GM18526 (cell line): ENCODE measurements around the gene RAB3GAP2.

Source experiments
- POLR2A ChIP-seq: IDR thresholded peaks from 3 replicates; pipeline ENCODE4 v1.6.1; 2011; ENCODE audit not compliant: insufficient read length; ENCODE audit errors: extremely low read depth

Gene RAB3GAP2

GRCh38 chr1:220250681-220251080 is 21.6 kb downstream of the RAB3GAP2 start:
- no peak for TF ChIP-seq POLR2A

DNA sequence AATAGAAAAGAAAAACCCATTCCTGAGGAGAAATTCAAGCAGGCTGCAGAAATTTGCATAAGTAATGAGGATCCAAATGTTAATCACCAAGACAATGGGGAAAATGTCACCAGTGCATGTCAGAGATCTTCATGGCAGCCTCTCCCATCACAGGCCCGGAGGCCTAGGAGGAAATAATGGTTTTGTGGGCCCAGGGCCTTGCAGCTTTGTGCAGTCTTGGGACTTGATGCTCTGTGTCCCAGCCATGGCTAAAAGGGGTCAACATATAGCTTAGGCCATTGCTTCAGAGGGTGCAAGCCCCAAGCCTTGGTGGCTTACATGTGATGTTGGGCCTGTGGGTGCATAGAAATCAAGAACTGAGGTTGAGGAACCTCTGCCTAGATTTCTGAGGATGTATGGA is 22.7 kb downstream of the RAB3GAP2 start:
- TF ChIP-seq POLR2A = no peak

DNA sequence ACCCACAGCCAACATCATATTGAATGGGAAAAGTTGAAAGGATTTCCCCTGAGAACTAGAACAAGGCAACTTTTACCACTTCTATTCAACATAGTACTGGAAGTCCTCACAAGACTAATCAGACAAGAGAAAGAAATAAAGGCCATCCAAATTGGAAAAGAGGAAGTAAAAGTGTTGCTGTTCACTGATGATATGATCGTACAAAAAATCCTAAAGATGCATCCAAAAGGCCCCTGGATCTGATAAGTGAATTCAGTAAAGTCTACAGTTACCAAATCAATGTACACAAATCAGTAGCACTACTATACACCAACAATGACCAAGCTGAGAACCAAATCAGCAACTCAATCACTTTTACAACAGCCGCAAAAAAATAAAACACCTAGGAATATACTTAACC is 28.3 kb downstream of the RAB3GAP2 start:
- TF ChIP-seq POLR2A = no peak

DNA sequence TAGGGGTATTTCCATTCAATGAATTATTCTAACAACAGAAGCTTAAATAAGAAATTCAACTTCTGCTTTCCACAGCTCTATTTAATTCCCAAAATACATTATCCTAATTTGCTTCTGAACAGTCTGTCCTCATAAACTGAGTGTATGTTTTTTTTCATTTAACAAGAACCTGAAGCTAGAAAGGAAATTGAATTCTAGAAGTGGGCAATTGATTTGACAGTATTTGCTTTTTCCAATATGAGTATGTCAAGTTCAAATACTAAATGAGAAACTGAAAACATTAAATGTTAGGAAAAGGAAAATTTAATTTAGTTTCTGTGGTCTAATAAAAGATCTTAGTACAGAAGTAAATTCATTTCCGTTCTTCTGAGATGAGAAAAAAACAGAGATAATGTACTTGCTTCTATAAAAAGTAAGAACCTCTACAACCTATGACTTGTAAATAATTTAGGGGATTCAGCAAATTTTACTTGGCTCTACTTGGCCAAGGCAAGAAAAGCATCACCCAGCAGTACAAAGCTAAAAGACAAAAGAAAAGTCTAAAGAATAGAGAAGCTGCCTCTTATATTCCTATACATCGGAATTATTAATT is 31.1 kb downstream of the RAB3GAP2 start:
- TF ChIP-seq POLR2A = no peak

GRCh38 chr1:220239966-220240365 is 32.3 kb downstream of the RAB3GAP2 start:
- TF ChIP-seq POLR2A = no peak

- TF ChIP-seq POLR2A = no peak
These were observed 33.0 kb downstream of the RAB3GAP2 start for GRCh38 chr1:220239213-220239612.

GRCh38 chr1:220235462-220235861 is 36.8 kb downstream of the RAB3GAP2 start:
- no peak for TF ChIP-seq POLR2A

GRCh38 chr1:220233927-220234326 is 38.3 kb downstream of the RAB3GAP2 start:
- TF ChIP-seq POLR2A = no peak

GRCh38 chr1:220229771-220230170 is 42.5 kb downstream of the RAB3GAP2 start:
- no peak for TF ChIP-seq POLR2A

- no peak for TF ChIP-seq POLR2A
These were observed 44.9 kb downstream of the RAB3GAP2 start for GRCh38 chr1:220227393-220227792.

DNA sequence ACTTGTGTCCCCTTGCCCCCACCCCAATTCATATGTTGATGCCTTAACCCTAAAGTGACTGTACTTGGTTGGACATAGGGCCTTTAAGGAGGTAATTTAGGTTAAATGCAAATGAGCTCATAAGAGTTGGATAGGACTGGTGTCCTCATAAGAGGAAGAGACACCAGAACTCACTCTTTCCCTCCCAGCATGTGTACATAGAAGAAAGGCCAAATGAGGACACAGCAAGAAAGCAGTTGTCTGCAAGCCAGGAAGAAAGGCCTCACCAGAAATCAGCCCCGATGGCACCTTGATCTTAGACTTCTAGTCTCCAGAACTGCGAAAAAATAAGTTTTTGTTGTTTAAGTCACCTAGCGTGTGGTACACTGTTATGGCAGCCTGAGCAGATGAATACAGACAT is 45.5 kb downstream of the RAB3GAP2 start:
- TF ChIP-seq POLR2A = no peak

DNA sequence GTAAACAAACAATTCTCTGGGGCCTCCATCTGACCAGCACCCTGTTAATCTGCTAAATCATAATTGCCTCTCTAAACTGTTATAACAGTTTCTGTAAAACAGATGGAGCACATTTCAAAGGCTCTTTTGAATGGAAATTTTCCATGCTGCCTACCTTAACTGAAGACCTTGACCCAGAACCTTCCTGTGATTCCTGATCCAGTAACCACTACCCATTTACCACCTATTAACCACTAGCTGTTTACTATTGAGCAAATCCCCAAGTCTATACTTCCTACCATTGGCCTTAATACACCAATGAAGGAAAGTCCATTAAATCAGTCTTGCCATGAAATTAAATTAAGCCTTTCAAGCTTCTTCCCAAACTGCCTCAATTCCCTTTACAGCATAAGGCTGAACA is 46.3 kb downstream of the RAB3GAP2 start:
- no peak for TF ChIP-seq POLR2A

GRCh38 chr1:220224611-220225124 is 47.6 kb downstream of the RAB3GAP2 start:
- TF ChIP-seq POLR2A = no peak

- TF ChIP-seq POLR2A = no peak
These were observed 48.2 kb downstream of the RAB3GAP2 start for GRCh38 chr1:220224033-220224432.

GRCh38 chr1:220222939-220223338 is 49.3 kb downstream of the RAB3GAP2 start:
- TF ChIP-seq POLR2A = no peak

DNA sequence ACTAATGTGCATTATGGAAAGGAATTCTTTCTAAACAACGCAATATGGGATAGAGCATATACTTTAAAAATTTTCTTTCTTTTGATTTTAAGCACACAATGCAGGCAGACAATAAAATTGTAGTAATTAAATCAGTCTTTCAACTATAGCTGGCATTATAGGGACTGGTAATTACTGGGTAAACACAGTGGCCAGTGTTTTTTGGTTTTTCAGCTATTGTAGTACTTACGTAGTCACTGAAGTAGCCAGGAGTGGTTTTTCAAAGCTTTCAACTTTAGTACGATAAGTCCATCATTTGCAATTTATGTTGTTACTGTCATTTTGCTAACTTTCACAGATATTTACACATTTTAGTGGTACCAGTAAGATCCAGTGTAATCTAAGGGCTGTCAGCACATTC is 50.6 kb downstream of the RAB3GAP2 start:
- no peak for TF ChIP-seq POLR2A

DNA sequence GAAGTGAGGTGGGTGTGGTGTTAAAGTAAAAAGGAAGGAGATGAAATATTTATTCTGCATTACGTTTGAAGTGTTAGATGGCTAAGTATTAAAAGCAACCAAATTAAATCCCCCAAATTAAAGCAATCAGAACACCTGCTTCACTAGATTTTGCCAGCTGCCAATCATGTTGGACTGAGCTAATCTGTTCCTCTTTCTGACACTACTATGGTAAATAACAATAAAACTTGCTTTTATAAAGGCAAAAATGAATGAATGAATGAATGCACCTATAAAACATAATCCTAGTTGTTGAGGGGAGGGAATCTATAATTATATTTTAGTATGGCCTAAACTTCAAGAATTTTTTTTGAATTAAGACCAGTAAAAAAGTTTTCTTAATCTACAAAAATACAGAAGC is 51.0 kb downstream of the RAB3GAP2 start:
- no peak for TF ChIP-seq POLR2A
